Measurements from ENCODE around the gene TMEM238L.

TMEM238L gene

GRCh38 chr17:10756185-10756584 lies 47.7 kb downstream of the TMEM238L start:
- TF ChIP-seq GATA1 (IDR thresholded peaks at IDR 0.05; ENCODE audit: low read depth, low read length) (no peak), POLR2A (IDR thresholded peaks at IDR 0.05; ENCODE audit: low read length) (no peak)
- no peak for DNase-seq

- DNase-seq, result no peak
Measured at GRCh38 chr17:10755592-10756127, 48.2 kb downstream of the TMEM238L start.

GRCh38 chr17:10754861-10755591 lies 48.9 kb downstream of the TMEM238L start:
- TF ChIP-seq POLR2A (IDR thresholded peaks at IDR 0.05; ENCODE audit: low read length) (no peak), GATA1 (IDR thresholded peaks at IDR 0.05; ENCODE audit: low read depth, low read length) (no peak)

More at GRCh38 chr17:10755592-10756127, 48.2 kb downstream of the TMEM238L start:
- TF ChIP-seq POLR2A (IDR thresholded peaks at IDR 0.05; ENCODE audit: low read length) (no peak), GATA1 (IDR thresholded peaks at IDR 0.05; ENCODE audit: low read depth, low read length) (no peak)

GRCh38 chr17:10754109-10754508 lies 49.8 kb downstream of the TMEM238L start:
- TF ChIP-seq GATA1 (IDR thresholded peaks at IDR 0.05; ENCODE audit: low read depth, low read length) (no peak), POLR2A (IDR thresholded peaks at IDR 0.05; ENCODE audit: low read length) (no peak)
- peak; percentile 36 to 38 for DNase-seq

More at GRCh38 chr17:10754861-10755591, 48.9 kb downstream of the TMEM238L start:
- DNase-seq, result no peak

- no peak for DNase-seq
Measured at GRCh38 chr17:10752696-10753095, 51.2 kb downstream of the TMEM238L start.

GRCh38 chr17:10751563-10751962 lies 52.3 kb downstream of the TMEM238L start:
- TF ChIP-seq POLR2A (IDR thresholded peaks at IDR 0.05; ENCODE audit: low read length), result no peak
- TF ChIP-seq GATA1 (IDR thresholded peaks at IDR 0.05; ENCODE audit: low read depth, low read length), result no peak

More at GRCh38 chr17:10752696-10753095, 51.2 kb downstream of the TMEM238L start:
- TF ChIP-seq GATA1 (IDR thresholded peaks at IDR 0.05; ENCODE audit: low read depth, low read length), result no peak
- no peak for TF ChIP-seq POLR2A (IDR thresholded peaks at IDR 0.05; ENCODE audit: low read length)

GRCh38 chr17:10750210-10750609 lies 53.7 kb downstream of the TMEM238L start:
- no peak for DNase-seq
- TF ChIP-seq GATA1 (IDR thresholded peaks at IDR 0.05; ENCODE audit: low read depth, low read length), result no peak
- no peak for TF ChIP-seq POLR2A (IDR thresholded peaks at IDR 0.05; ENCODE audit: low read length)

More at GRCh38 chr17:10751563-10751962, 52.3 kb downstream of the TMEM238L start:
- no peak for DNase-seq

- no peak for TF ChIP-seq POLR2A (IDR thresholded peaks at IDR 0.05; ENCODE audit: low read length)
- no peak for TF ChIP-seq GATA1 (IDR thresholded peaks at IDR 0.05; ENCODE audit: low read depth, low read length)
Measured at GRCh38 chr17:10748531-10749181, 55.2 kb downstream of the TMEM238L start.

GRCh38 chr17:10745231-10745630 lies 58.7 kb downstream of the TMEM238L start:
- DNase-seq, result no peak
- TF ChIP-seq POLR2A (IDR thresholded peaks at IDR 0.05; ENCODE audit: low read length) (no peak), GATA1 (IDR thresholded peaks at IDR 0.05; ENCODE audit: low read depth, low read length) (no peak)

More at GRCh38 chr17:10748531-10749181, 55.2 kb downstream of the TMEM238L start:
- no peak for DNase-seq

Data from erythroblast (primary cell).